Heart left ventricle (tissue), 16 donors: ENCODE data around the gene CCBE1. TPM values are rescaled to one million over a fixed set of nuclear protein-coding genes. Genes with fewer than 3 reads are reported as not detected.

Experiments
- ATAC-seq, 4 donors: fragments of 200-7000 bp; cut with Tn5 transposase; one replicate each; pipeline ENCODE4 v1.9.1; 2020 to 2022; ENCODE audit warnings: moderate library complexity in 4 of 4, mild to moderate bottlenecking in 3 of 4, moderate number of reproducible peaks in 1 of 4
- DNase-seq, 5 donors: peaks; one replicate each; pipeline ENCODE4 v3.0.0-alpha.2; 2020
- H3K27ac ChIP-seq, 12 donors: fragments of 200-600 bp; sonication (generic) in 4 of 12; one replicate each; pipeline versions ENCODE4 v1.5.0 to v1.8.0; 2016 to 2022; ENCODE audit warnings: mild to moderate bottlenecking in 2 of 12
- H3K27me3 ChIP-seq, 9 donors: fragments of 200-600 bp; sonication (generic) in 2 of 9; one replicate each; pipeline versions ENCODE4 v1.5.1 to v1.8.0; 2016 to 2022; ENCODE audit warnings: mild to moderate bottlenecking in 3 of 9
- H3K36me3 ChIP-seq, 9 donors: fragments of 200-600 bp; sonication (generic) in 2 of 9; one replicate each; pipeline versions ENCODE4 v1.5.0 to v1.8.0; 2018 to 2022; ENCODE audit warnings: mild to moderate bottlenecking in 2 of 9
- H3K4me1 ChIP-seq, 12 donors: fragments of 200-600 bp; sonication (generic) in 4 of 12; one replicate each; pipeline versions ENCODE4 v1.5.0 to v1.8.0; 2016 to 2022; ENCODE audit warnings: mild to moderate bottlenecking in 3 of 12
- H3K4me3 ChIP-seq, 12 donors: fragments of 200-600 bp; sonication (generic) in 4 of 12; one replicate each; pipeline versions ENCODE4 v1.5.0 to v1.8.0; 2017 to 2022; ENCODE audit warnings: mild to moderate bottlenecking in 9 of 12, moderate library complexity in 4 of 12
- H3K9me3 ChIP-seq, 12 donors: fragments of 200-600 bp; sonication (generic) in 4 of 12; one replicate each; pipeline versions ENCODE4 v1.5.0 to v1.8.0; 2016 to 2022; ENCODE audit warnings: mild to moderate bottlenecking in 1 of 12
- POLR2A ChIP-seq, 2 donors: fragments of 450-650 bp; IDR thresholded peaks; one replicate each; pipeline ENCODE4 v1.6.1; 2017; ENCODE audit warnings: antibody characterized with exemption in 2 of 2, mild to moderate bottlenecking in 2 of 2, moderate library complexity in 2 of 2
- WGBS, 4 donors: extraction: QIAGEN DNeasy Blood & Tissue Kit in 2 of 4; methylation state at CpG; one replicate each; pipeline versions ENCODE4 v1.1.5 to v1.1.7; 2013 to 2018; 5-methylcytosine and 5-hydroxymethylcytosine counted together
- intact Hi-C, 10 donors: fragments of 100-400 bp; cut with DNase I; formaldehyde crosslinking; loops; one replicate each; pipeline versions ENCODE4 v1.11.1 to v1.14.2; 2022
- polyA plus RNA-seq, 2 donors: library from polyadenylated mRNA; stranded (reverse); fragments of 200-250 nt; gene quantifications; one replicate each; pipeline ENCODE4 v1.2.3, GENCODE V29; 2013
- total RNA-seq, 9 donors: library from RNA; depleted of rRNA in 2 of 9; stranded (reverse); fragments of >200 nt in 2 of 9; fragmentation: NEBNext Ultra II Directional in 3 of 9; extraction: Animal tissue kit (Norgen Biotek cat#: 25700) in 3 of 9; gene quantifications; one replicate each; pipeline versions ENCODE4 v1.1.0 to v1.2.4, GENCODE V29; 2016 to 2023
- TF ChIP-seq, protein P1 (sequence below), 12 donors: fragments of 200-600 bp; sonication (generic) in 4 of 12; IDR thresholded peaks; one replicate each; pipeline versions ENCODE4 v1.5.0 to v1.8.0; 2018 to 2022; ENCODE audit warnings: antibody characterized with exemption in 12 of 12, mild to moderate bottlenecking in 5 of 12
- donor health status: ischemic (EF 13 %, LVEDD 7.1; RV severe dilation, severe dysfunction).
- donor health status: healthy with polysubstance abuse.
- donor health status: DM: no; HTN: yes; CAD: no.
- donor health status: DM: no; HTN: no; CAD: no.
- donor health status: ischemic (EF 25% LVEDD 6.9; RV normal size, moderate dysfunction).
- donor health status: ischemic (EF 25% LVEDD 5.7; RV mildly dilated, moderate dysfunction).
- donor health status: healthy.
- donor health status: DM: yes; HTN: yes; CAD: no.
- donor health status: ischemic (EF 35%, LVEDD 5.7; RV mildly dilated, moderate dysfunction).
- donor health status: nonischemic (EF 11% LVEDD 7.7; RV severe dilation, severe dysfunction).
- donor health status: DM: yes; HTN: yes; CAD: no.
- donor health status: PGD.
- donor health status: ischemic (EF 29% LVEDD 5.4; RV normal size, mild dysfunction).
- donor health status: nonischemic (EF 23%, LVEDD 6.1; RV moderate dilation, normal function).

Gene CCBE1
- total and polyA plus RNA-seq, 11 donors: 0.15 to 6.3 (median 0.74) TPM

DNA sequence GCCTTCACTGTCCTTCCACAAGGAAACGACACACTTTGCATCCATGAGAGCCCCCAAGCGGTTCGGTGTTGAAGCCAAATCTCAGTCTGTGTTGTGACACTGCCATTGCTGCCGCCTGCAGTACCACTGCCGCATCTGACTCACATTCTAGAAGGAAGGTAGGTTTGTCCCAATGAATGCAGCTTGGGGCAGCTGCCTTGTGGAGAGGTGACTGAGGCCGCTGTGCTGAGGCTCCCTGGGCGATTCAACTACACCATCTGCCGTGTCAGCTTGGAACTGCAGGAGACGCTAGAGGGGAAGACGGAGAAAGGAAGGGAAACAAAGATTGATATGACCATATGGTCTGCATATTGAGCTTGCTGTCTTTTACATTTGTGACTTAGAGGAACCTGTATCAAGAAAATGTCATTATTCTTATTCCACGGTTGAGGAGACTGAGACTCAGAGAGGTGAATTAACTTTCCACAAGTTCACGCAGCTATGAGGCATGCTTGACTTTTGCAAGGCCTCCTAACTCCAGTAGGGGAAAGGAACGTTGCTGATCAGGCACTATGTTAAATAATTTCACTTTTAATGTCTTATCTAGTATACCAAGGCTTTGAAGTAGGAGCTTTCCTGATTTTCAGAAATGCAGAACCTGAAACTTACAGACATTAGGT, 294.7 kb downstream of the CCBE1 start:
- TF ChIP-seq POLR2A (IDR thresholded peaks at IDR 0.05): no peak
- TF ChIP-seq, protein P1, sequence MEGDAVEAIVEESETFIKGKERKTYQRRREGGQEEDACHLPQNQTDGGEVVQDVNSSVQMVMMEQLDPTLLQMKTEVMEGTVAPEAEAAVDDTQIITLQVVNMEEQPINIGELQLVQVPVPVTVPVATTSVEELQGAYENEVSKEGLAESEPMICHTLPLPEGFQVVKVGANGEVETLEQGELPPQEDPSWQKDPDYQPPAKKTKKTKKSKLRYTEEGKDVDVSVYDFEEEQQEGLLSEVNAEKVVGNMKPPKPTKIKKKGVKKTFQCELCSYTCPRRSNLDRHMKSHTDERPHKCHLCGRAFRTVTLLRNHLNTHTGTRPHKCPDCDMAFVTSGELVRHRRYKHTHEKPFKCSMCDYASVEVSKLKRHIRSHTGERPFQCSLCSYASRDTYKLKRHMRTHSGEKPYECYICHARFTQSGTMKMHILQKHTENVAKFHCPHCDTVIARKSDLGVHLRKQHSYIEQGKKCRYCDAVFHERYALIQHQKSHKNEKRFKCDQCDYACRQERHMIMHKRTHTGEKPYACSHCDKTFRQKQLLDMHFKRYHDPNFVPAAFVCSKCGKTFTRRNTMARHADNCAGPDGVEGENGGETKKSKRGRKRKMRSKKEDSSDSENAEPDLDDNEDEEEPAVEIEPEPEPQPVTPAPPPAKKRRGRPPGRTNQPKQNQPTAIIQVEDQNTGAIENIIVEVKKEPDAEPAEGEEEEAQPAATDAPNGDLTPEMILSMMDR (IDR thresholded peaks at IDR 0.05): peak; percentile 81 to 96 (median 90)
- ATAC-seq (peak; percentile 69 to 95 (median 92)), DNase-seq (peak; percentile 54 to 75 (median 62))
- Histone ChIP-seq H3K9me3 (no peaks in the 10 kb centered on the region), H3K27me3 (no peaks in the 10 kb centered on the region), H3K36me3 (no peaks in the 10 kb centered on the region), H3K27ac (no peak overlapping the region), H3K4me1 (no peaks in the 10 kb centered on the region), H3K4me3 (no peak overlapping the region)
- 16 to 18% (median 17%) methylated on average over 12 to 13 of the region's 13 CpGs for WGBS, 4 donors
- intact Hi-C loops: loop anchor here (2.0 to 10.0 kb wide), 10 partner anchors 94 to 635 kb away; no protein-coding TSS in a partner anchor

DNA sequence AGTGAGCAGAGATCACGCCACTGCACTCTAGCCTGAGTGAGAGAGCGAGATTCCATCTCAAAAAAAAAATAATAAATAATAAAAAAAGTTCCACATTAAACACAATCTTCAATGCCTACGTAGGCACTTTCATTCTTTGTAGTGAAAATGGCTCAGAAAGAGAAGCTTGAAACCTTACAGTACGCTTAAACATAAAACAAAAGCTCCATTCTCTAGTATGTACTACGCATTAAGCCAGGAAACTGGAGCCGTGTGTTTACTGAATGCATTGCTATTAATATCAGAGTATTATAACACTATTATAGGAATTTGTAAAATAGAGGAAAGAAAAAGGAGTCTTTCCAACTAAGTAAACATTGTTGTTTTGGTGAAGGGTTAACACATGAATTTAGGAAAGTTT, 296.8 kb downstream of the CCBE1 start:
- no peak overlapping the region for H3K27ac ChIP-seq
- intact Hi-C loops: loop anchor here in 8 of 10 donors (5.0 to 10.0 kb wide), 6 partner anchors 93 to 633 kb away; no protein-coding TSS in a partner anchor

DNA sequence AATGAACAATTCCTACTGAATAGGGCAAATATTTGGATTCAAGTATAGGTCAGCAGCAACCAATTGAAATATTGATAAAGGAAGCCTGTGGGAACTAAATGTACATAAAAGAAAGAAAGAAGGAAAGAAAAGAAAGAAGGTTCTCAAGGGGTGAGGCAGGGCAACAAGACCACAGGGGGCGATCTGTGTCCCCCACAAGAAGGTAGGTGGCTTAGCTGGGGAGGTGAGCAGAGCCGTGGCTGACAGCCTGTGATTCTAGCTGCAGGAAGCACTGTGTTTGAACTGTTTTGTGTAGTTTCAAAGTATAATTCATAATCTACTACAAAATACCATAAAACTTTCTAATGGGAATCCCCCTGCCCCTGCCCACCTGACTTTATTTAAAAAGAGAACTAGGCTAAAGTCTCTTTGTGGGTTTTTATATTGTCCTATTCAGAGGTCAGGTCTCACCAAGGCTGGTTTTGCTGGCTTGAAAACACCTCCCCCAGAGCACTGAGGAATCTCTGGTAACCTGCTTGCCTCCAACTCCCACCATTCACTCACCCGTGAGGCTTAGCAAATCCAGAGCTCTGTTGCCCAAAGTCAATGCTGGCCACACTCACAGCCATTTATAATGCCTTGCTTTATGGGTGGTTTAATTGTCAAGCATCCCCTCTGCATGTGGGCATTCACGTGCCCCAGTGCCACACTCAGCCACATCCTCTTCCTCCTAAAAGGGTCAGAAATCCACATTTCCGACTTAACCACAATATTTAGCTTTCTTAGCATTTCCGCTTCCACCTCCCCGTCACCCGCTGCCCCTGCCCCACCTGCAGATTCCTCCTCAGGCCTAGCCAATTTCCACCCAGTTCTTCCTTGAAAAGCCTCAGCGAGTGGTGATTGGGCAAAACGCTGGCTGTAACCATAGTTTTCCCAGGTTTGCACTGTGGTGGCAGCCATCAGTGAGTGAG, 301.7 kb downstream of the CCBE1 start:
- no peaks in the 10 kb centered on the region for H3K4me1 ChIP-seq
- intact Hi-C loops: loop anchor here in 1 of 10 donors (10.0 kb wide), 1 partner anchor 311 kb away; no protein-coding TSS in a partner anchor
- no peaks in the 10 kb centered on the region for H3K9me3 ChIP-seq
- peaks cover 0 to 17% (median 0%) of the 10 kb centered on the region in 9 donors for H3K27me3 ChIP-seq
- no peaks in the 10 kb centered on the region for H3K36me3 ChIP-seq
- no peak overlapping the region for H3K27ac ChIP-seq
- H3K4me3 ChIP-seq: no peak overlapping the region
- DNase-seq: no peak
- TF ChIP-seq, protein P1 (IDR thresholded peaks at IDR 0.05): no peak
- no peak for TF ChIP-seq POLR2A (IDR thresholded peaks at IDR 0.05)
- 76 to 79% (median 77%) methylated on average over 10 of the region's 10 CpGs for WGBS, 4 donors
- ATAC-seq: no peak

More for the DNA sequence above, 296.8 kb downstream of the CCBE1 start:
- Histone ChIP-seq H3K9me3 (no peaks in the 10 kb centered on the region), H3K27me3 (peaks cover 0 to 7% (median 0%) of the 10 kb centered on the region in 9 donors), H3K4me1 (no peaks in the 10 kb centered on the region), H3K36me3 (no peaks in the 10 kb centered on the region), H3K4me3 (no peak overlapping the region)
- 84 to 90% (median 89%) methylated on average over 6 of the region's 6 CpGs for WGBS, 4 donors
- TF ChIP-seq, protein P1 (IDR thresholded peaks at IDR 0.05): no peak
- no peak for TF ChIP-seq POLR2A (IDR thresholded peaks at IDR 0.05)
- no peak for DNase-seq
- no peak for ATAC-seq

DNA sequence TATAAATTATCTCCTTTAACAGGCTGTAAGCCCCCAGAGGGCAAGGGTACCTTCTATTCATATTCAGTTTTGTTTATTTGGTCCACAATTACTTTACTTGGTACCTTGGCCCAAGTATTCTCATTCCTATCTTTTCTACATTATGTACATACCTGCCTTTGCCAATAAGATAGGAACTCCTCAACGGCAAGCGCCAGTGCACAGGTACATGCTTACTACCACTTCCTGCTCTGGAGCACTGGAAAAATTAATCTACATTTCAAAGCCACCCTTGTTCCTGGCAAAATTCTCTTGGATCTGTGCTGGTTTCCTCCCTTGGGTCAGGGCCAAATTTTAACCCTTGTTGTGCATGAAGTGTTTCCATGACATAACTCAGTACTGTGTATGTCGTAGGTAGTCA, 303.8 kb downstream of the CCBE1 start:
- 48 to 70% (median 54%) methylated on average over 3 of the region's 3 CpGs for WGBS, 4 donors
- Histone ChIP-seq H3K36me3 (no peaks in the 10 kb centered on the region), H3K27ac (no peak overlapping the region), H3K27me3 (peaks cover 0 to 17% (median 0%) of the 10 kb centered on the region in 9 donors), H3K4me3 (no peak overlapping the region), H3K4me1 (no peaks in the 10 kb centered on the region), H3K9me3 (no peaks in the 10 kb centered on the region)
- no peak for TF ChIP-seq POLR2A (IDR thresholded peaks at IDR 0.05)
- TF ChIP-seq, protein P1 (IDR thresholded peaks at IDR 0.05): no peak
- intact Hi-C loops: loop anchor here in 1 of 10 donors (10.0 kb wide), 1 partner anchor 309 kb away; no protein-coding TSS in a partner anchor
- DNase-seq (no peak), ATAC-seq (no peak)
